SK-N-DZ (cell line): Measurements from ENCODE around the gene SNRNP25.
"Not testable (repeated sequence)": the region's sequence is repeated elsewhere in the genome, so short reads cannot be mapped to it uniquely, and the experiment has no call there.

Experiments used
- DNase-seq: peaks from one replicate; pipeline ENCODE4 v3.0.0-alpha.2; 2015; ENCODE audit warnings: low spot score

The SNRNP25 gene

DNA sequence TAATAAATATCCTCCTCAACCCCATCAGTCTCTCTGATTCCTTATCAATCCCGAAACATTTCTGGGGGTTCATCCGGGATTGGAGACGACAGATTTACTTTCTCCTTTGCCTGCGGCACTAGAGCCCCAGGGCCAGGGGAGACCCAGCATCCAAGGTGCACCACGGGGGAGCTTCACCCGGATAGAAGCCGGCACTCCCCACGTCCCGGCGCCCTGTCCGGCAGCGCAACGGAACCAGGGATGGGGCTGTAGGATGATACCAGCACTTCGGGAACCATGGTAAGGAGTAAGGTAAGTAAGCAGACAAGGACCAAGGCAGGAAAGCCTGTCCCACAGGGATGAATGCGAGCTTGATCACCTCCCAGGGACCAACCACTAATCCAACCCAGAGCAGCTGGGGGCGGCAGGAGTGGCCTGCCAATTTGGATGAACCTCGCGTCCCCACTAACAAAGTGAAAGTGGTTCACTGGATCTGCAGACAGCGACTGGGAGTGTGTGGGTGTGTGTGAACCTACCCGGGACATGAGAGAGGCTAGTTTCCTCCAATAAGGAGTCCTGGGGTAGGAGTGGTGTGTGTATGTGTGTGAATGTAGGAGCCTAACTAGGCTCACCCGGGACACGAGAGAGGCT lies 12.1 kb upstream of the SNRNP25 start:
- no peak for DNase-seq

DNA sequence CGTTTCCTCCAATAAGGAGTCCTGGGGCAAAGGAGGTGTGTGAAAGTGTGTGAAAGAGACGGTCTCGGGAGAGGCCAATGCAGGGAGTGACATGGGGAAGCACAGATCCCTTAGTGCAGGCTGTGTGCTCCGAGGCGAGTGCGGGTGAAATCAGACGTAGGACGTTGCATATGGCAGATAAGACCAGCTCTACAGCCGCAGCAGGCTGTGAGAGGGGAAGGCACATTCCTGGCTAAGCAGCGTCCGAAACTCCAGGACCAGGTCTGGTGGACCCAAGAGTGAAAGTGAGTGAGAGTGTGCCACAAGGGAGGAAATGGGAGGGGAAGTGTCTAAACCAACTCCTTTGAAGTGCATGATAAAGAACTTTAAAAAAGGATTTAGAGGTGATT lies 11.6 kb upstream of the SNRNP25 start:
- no peak for DNase-seq

DNA sequence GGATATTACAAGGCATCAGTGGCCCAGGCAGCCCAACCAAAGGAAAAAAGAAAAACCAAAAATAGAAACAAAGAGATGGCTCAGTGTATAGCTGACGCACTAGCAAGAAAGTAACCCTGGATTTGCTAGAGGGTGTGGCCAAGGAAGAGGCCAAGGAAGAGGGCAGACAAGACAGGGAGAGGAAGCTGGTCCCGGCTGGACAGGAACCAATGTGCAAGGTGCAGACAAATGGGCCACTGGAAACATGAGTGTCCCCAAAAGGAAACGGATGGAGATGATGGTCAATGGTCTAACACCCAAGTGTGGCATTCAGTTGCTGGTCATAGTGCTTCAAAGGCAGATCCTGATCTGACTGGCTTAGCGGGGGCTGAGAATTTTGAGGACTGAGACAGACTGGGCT lies 10.9 kb upstream of the SNRNP25 start:
- no peak for DNase-seq

DNA sequence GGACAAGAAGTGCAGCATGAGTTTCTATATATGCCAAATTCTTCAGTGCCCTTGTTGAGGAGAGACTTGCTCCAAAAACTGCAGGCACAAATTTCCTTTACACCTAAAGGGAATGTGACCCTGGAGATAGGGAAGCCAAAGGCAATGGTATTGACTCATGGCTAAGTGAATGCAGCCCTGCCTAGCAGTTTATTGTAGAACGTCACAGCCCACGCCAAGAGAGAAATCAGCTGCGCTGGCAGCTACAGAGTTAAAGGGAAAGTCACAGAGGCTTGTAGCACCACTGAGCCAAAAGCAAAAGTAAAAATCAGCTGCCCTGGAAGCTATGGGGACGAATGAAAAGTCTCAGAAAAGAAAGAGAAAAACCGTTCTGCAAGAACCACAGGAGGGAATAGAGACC lies 10.3 kb upstream of the SNRNP25 start:
- DNase-seq, result no peak

DNA sequence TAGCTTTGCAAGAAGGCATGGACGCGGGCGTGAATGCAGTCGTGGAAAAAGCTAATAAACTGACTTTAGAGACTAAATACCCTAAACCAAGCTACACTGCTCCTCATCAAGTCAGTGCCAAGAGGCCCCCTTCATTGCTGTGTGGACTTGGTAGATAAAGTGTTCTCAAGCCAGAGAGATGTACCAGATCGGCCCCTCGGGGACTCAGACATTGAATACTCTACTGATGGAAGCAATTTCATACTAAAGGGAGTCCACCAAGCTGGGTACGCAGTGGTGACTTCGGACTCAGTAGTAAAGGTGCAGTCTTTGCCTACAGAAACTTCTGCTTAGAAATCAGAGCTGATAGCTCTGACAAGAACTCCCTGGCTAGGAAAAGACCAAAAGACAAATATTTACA lies 9.0 kb upstream of the SNRNP25 start:
- no peak for DNase-seq

DNA sequence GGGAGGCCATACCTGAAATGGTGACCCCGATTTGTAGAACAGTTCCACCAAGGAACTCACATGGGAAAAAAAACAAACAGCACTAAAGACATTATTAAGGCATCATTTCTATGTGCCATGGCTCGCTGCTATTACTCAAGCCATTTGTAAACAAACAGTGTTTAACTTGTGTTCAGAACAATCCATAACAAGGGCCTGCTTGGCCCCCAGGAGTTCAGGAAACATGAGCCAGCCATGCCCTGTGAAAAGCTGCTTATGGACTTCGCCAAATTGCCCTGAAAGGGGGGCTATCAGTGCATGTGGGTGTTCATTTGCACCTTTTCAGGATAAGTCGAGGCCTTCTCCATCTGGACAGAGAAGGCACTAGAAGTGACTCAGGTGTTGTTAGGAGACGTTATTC lies 8.2 kb upstream of the SNRNP25 start:
- no peak for DNase-seq

DNA sequence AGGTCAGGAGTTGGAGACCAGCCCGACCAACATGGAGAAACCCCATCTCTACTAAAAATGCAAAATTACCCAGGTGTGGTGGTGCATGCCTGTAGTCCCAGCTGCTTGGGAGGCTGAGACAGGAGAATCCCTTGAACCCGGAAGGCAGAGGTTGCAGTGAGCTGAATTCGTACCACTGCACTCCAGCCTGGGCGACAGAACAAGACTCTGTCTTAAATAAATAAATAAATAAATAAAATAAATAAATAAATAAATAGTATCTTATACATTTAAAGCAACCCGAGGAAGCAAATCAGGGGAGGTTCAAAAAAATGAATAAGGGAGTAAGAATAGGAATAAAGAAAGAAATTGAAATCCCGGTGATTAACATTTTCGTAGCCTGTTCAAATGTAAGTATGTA lies 7.1 kb upstream of the SNRNP25 start:
- not testable (repeated sequence) for DNase-seq

DNA sequence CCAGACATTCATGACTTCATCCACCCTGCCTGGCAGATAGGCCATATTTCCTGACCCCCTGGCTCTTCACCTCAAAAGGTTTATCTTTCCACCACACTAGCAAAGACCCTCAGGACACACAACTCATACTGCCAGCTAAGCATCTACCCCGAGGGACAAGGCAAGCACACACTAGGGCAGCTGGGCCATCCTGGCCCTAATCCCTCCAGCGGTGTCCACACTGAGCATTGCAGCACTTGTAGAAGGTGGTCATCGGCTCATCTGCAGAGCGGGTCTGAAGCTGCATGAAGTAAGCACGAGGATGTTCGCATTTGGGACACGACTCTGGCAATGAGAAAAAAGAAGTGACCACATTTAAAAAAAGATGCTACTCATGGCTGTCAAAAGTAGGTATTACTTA lies 6.4 kb upstream of the SNRNP25 start:
- no peak for DNase-seq

DNA sequence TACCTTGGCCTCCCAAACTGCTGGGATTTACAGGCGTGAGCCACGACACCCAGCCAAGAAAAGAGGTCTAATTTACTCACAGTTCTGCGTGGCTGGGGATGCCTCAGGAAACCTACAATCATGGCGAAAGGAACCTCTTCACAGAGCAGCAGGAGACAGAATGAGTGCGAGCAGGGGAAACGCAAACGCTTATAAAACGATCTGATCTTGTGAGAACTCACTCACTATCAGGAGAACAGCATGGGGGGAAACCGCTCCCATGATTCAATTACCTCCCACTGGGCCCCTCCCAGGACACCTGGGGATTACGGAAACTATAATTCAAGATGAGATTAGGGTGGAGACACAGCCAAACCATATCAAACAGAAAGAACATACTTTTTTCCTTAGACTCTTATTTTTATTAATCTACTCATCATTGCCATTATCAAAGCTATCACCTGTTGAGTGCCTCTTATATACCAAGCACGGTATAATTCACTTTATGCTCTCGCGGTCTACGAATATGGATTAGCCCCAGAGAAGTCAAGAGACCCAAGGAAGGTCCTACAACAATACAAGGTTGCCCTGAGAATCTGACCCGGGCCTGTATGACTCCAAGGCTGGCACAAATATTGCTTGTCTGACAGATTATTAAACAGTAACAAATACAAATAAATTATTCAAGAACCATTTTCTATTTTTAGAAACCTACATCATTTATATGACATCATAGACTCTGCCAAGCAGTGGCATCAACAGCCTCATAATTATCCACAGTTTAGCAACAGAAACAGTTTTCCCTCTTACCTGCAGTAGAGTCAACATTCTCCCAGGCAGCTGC lies 2.6 kb upstream of the SNRNP25 start:
- no peak for DNase-seq

DNA sequence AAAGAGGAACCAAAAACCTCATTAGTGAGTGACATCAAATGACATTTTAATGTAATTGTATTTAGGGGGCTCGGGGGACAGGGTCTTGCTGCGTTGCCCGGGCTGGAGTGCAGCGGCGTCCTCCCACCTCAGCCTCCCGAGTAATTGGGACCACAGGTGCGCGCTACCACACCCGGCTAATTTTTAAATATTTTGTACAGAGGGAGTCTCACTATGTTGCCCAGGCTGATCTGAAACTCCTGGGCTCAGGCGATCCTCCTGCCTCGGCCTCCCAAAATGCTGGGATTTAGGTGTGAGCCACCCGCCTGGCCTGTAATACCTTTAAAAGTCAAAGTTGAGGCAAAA lies 581 bp downstream of the SNRNP25 start:
- DNase-seq, result no peak

DNA sequence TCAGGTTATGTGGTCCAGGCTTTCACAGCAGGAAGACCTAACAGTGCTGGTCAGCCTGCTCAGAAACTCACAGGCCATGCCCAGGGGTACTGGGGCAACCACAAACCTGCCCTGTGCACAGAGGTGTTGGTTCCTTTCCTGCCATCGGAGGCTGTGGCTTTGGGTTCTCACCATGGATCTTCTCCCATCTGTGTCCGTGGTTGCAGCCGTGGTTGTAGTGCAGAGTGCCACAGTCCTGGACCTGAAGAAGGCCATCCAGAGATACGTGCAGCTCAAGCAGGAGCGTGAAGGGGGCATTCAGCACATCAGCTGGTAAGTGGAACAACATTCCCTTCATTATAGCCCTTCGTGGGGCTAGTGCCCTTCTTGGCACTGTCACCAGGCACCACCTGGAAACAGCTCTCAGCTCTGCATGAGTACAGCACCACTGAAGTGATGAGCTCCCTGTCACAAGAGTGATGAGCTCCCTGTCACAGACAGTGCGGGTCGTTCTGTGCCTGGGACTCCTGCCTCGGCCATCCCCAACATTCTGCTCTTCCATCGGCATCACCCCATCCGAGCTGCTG lies 2.0 kb downstream of the SNRNP25 start:
- DNase-seq, result no peak

DNA sequence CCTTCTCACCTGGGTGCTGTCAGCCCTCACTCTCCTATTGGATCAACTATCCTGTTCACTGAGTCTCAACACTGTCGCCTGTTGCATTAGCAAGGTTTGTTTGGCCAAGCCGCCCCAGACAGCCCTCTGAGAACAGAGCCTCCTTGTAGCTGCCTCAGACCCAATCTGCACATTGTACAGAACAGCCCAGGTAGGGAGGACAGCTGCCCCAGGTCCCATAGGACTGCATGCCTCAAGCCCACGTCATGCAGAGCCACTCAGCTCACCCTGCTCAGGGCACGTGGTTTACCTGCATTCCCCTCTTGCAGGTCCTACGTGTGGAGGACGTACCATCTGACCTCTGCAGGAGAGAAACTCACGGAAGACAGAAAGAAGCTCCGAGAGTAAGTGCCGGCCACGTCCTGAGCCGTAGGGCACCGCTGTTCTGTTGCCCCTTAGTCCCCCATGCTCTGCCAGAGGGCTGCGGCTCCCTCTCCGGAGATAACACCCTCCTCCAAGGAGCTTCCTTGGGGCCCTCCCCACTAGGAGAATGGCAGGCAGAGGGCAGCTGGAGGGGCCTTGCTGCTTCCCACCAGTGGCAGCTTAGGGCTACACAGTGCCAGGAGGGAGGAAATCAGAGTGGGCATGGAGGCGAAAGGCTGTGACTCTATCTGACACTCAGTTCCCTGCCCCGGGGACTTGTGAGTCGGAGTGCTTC lies 2.8 kb downstream of the SNRNP25 start:
- no peak for DNase-seq

DNA sequence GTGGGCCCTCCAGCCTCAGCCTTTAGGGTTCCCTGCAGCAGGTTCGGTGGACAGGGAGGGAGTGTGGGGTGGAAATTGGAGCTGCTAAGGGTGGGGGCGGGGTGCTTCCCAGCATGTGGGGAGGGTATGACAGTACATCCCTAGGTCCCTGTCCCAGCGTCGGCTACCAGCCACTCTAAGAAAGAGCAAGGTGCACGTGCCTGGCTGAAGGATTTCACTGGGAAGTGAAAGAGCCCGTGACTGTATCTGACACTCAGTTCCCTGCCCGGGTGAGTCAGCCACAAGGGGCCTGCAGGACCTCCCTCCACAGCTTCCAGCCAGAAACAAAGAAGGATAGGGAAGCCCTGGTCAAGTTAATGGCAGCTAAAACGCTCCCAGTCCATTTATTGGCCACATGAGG lies 4.1 kb downstream of the SNRNP25 start:
- DNase-seq, result no peak

DNA sequence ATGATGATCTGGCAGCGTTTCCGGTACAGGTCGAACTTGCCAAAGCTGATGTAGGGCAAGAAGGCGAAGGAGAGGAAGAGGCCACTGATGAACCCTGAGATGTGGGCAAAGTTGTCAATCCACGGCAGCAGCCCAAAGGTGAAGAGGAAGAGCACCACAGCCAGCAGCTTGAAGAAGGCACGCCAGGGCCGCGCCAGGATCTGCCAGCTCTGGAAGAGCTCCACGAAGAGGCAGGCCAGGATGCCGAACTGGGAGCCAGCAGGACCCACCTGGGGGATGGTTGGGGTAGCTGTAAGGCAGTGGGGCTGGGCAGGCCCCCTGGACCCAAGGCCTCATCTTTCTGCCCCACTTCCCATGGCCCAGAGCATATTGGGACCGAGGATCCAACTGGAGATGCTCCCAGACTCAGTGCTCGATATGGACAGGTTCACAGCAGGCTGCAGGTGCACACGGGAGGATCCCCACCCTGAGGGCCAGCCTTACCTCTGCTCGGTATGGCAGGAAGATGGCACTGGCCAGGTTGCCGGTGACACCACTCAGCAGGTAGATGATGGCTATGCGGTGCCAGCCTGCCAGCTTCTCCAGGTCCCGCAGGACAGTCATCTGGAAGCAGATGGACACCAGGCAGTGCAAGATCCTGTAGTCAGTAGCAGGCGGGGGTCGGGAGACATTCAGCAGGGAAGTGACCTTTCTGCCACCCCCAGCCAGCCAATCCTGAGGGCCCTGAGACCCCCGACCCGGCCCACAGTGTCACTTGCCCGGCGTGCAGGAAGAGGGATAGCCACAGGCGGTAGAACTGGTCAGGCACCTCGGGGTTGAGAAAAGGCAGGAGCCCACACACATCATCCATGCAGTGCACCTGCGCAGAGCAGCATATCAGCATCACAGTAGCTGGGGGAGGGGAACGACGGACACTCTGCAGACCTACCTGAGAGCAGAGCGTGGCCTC lies 5.1 kb downstream of the SNRNP25 start:
- no peak for DNase-seq

DNA sequence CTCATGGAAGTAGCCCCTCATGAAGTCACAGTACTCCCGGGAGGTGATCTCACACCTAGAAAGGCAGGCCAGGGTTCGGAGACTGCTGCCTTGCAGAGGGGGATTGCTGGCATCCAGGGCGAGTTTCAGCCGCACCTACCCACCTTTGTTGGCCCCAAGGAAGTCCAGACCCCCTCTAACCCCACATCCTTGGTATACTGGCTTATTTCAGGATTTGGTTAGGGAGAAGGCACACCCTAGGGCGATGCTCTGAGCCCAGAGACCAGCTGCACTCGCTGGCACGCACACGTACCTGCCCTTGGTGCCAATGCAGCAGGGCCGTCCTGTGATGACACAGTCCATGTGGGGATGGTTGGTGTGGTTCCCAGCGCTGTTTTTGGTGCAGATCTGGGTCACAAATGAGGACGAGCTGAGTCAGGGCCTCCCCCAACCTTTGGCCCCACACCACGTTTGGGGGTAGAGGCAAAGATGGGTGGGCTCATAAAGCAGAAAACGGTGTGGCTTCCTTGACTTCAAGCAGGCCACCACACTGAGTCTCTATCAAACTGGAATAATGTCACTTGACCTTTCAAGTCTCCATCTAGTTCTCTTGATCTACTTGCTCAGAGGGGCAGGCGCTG lies 5.9 kb downstream of the SNRNP25 start:
- no peak for DNase-seq

DNA sequence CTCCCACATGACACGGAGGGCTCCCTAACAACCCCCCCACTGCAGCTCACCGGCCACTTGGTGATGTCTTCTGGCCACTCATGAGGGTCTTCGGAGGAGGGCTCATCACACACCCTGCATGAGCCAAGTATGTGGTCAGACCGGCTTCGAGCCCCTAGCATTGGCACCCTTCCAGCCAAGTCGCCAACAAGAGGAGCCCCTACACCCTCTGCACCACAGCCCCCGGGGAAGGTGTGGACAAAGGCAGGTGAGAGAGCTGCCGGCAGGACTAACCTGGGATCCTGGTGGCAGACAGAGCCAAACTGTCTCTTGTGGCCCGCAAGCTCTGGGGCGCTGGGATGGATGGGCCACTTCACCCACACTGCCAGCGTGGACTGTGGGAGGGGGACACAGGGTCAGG lies 6.5 kb downstream of the SNRNP25 start:
- no peak for DNase-seq

DNA sequence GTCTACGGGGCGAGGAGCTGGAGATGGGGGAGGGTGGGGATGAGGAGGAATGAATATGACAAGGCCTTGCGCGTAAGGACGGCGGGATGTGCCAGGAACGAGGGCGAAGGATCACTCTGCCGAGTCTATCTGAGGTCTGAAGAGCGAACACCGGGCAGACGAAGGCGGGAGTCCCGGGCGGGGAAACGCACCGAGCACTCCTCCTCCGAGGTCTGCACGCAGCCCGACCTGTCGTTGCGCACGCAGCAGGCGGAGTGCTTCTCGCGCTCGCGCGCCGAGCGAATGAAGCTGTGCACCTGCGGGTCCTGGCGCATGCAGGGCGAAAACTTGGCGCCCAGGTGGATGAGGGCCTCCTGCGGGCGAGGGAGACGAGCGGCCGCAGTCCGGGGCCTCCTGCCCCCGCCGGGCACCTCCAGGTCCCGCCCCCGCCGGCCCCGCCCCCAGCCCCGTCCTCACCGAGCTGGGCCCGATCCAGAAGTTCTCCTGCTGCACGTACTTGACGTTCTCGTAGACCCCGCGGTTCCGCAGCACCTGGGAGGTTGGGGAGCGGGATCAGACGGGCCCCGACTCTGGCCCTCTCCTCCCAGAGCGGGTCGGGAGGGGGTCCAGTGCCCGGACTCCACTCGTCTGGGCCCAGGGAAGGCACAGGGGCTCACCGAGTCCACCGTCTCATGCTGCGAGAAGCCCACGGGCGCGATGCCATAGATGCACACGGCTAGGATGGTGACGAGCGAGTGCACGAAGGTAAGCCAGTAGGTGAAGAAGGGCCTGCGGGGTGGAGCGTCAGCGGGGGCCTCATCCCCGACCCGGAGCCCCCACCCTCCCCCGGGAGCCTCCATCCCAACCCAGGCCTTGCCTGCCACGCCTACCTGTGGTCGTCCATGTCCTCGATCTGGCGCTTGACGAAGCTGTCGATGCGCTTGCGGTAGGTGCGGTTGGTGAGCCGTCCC lies 7.6 kb downstream of the SNRNP25 start:
- DNase-seq, result no peak

DNA sequence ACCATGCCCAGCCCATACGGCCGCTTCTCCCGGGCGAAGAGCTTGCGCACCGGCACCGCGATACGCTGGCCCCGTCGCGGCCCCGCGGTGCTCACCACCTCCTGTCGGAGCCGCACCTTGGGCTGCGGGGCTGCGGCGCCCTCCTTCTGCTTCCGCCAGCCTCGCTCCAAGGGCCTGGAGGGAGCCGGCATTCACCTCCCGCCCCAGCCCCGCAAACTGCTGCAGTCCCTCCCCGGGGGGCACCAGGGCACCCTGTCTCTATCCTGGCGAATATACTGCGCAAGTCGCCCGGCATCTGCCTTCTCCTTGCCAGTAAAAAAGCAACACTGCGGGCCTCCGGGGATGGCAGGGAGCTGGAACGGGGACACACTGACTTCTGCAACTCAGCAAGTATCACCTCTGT lies 8.3 kb downstream of the SNRNP25 start:
- DNase-seq, result no peak

DNA sequence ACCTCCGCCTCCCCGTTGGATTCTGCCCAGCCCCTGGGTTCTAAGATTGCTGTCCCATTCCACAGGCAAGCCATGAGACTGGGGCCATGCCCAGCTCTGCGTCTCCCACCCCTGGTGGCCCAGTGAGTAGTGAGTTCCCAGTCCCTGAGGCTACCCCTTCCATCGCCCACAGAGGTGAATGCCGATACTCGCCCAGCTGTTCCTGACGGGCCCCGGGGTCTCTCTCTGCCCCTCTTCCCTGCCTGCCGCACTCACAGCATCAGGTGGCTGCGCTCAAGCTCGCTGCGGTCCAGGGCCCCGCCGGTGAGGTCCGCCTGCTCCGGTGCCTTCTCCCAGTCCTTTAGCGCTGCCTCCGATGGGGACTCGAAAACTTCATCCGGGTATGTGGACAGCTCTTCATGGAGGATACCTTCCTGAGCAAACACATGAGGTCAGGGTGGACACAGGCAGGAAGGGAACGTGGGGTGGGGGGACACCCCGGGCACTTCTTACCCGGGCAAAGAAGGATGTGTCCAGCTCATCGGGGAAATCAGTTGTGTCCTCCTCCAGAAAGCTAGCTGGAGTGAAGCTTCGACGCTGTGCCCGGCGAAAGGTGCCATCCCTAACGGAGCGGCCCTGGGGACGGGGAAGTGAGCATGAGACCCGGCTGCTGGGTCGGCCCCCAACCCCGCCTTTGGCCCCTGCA lies 8.8 kb downstream of the SNRNP25 start:
- no peak for DNase-seq
